Parathyroid adenoma (tissue), 2 donors: ENCODE measurements around the gene RNU2-1.

ENCODE experiments used
- H2AFZ ChIP-seq: fragments of 300-600 bp; sonication (generic); one replicate; pipeline ENCODE4 v1.7.0; 2017; ENCODE audit warnings: antibody characterized with exemption, mild to moderate bottlenecking
- H3K27ac ChIP-seq: fragments of 300-600 bp; sonication (generic); one replicate; pipeline ENCODE4 v1.7.0; 2017
- H3K27me3 ChIP-seq: fragments of 300-600 bp; sonication (generic); one replicate; pipeline ENCODE4 v1.7.0; 2017; ENCODE audit warnings: low read length; ENCODE audit not compliant: control insufficient read depth, insufficient read depth
- H3K36me3 ChIP-seq: fragments of 300-600 bp; sonication (generic); one replicate; pipeline ENCODE4 v1.7.0; 2017; ENCODE audit warnings: low read length; ENCODE audit not compliant: control insufficient read depth, insufficient read depth
- H3K4me1 ChIP-seq: fragments of 300-600 bp; sonication (generic); one replicate; pipeline ENCODE4 v1.7.0; 2017; ENCODE audit warnings: control low read depth
- H3K4me2 ChIP-seq: fragments of 300-600 bp; sonication (generic); one replicate; pipeline ENCODE4 v1.7.0; 2017; ENCODE audit warnings: low read length
- H3K4me3 ChIP-seq: fragments of 300-600 bp; sonication (generic); one replicate; pipeline ENCODE4 v1.7.0; 2017; ENCODE audit warnings: low read depth, low read length
- H3K79me2 ChIP-seq: fragments of 300-600 bp; sonication (generic); one replicate; pipeline ENCODE4 v1.7.0; 2017; ENCODE audit warnings: control low read depth
- H3K9ac ChIP-seq: fragments of 300-600 bp; sonication (generic); one replicate; pipeline ENCODE4 v1.7.0; 2017; ENCODE audit warnings: mild to moderate bottlenecking
- H3K9me3 ChIP-seq: fragments of 300-600 bp; sonication (generic); one replicate; pipeline ENCODE4 v1.7.0; 2017; ENCODE audit warnings: low read length; ENCODE audit not compliant: control insufficient read depth
- CTCF ChIP-seq: fragments of 300-600 bp; sonication (generic); IDR thresholded peaks from one replicate; pipeline ENCODE4 v1.7.0; 2017; ENCODE audit warnings: antibody characterized with exemption, mild to moderate bottlenecking
- donor health status: primary hyperparathyroidism.

The RNU2-1 gene

GRCh38 chr17:43219001-43219400 lies 14.8 kb downstream of the RNU2-1 start:
- Histone ChIP-seq H3K4me2 (no peak overlapping the region), H3K9ac (no peak overlapping the region), H3K4me1 (no peaks in the 10 kb centered on the region), H3K9me3 (no peaks in the 10 kb centered on the region), H3K79me2 (no peaks in the 10 kb centered on the region), H3K36me3 (no peaks in the 10 kb centered on the region), H3K27me3 (no peaks in the 10 kb centered on the region), H3K4me3 (no peak overlapping the region), H3K27ac (no peak overlapping the region), H2AFZ (no peak overlapping the region)
- no peak for TF ChIP-seq CTCF

- no peaks in the 10 kb centered on the region for H3K9me3 ChIP-seq
- H3K9ac ChIP-seq: no peak overlapping the region
- H3K79me2 ChIP-seq: no peaks in the 10 kb centered on the region
- H2AFZ ChIP-seq: no peak overlapping the region
- no peak overlapping the region for H3K27ac ChIP-seq
- no peak overlapping the region for H3K4me3 ChIP-seq
- H3K4me1 ChIP-seq: no peaks in the 10 kb centered on the region
- no peak overlapping the region for H3K4me2 ChIP-seq
- no peaks in the 10 kb centered on the region for H3K27me3 ChIP-seq
- H3K36me3 ChIP-seq: no peaks in the 10 kb centered on the region
- TF ChIP-seq CTCF: no peak
Measured at GRCh38 chr17:43217614-43218087, 16.1 kb downstream of the RNU2-1 start.

- H3K4me2 ChIP-seq: no peak overlapping the region
- TF ChIP-seq CTCF: no peak
- H3K27ac ChIP-seq: no peak overlapping the region
- H3K27me3 ChIP-seq: no peaks in the 10 kb centered on the region
- H3K36me3 ChIP-seq: no peaks in the 10 kb centered on the region
- H2AFZ ChIP-seq: no peak overlapping the region
- no peak overlapping the region for H3K4me3 ChIP-seq
- H3K9me3 ChIP-seq: no peaks in the 10 kb centered on the region
- no peaks in the 10 kb centered on the region for H3K4me1 ChIP-seq
- H3K9ac ChIP-seq: no peak overlapping the region
- no peaks in the 10 kb centered on the region for H3K79me2 ChIP-seq
Measured at GRCh38 chr17:43216762-43217613, 16.8 kb downstream of the RNU2-1 start.

- no peaks in the 10 kb centered on the region for H3K9me3 ChIP-seq
- H3K4me1 ChIP-seq: no peaks in the 10 kb centered on the region
- no peaks in the 10 kb centered on the region for H3K27me3 ChIP-seq
- H3K36me3 ChIP-seq: no peaks in the 10 kb centered on the region
- H2AFZ ChIP-seq: no peak overlapping the region
- no peaks in the 10 kb centered on the region for H3K79me2 ChIP-seq
- H3K27ac ChIP-seq: no peak overlapping the region
- no peak overlapping the region for H3K9ac ChIP-seq
- no peak for TF ChIP-seq CTCF
- H3K4me2 ChIP-seq: no peak overlapping the region
- H3K4me3 ChIP-seq: no peak overlapping the region
Measured at GRCh38 chr17:43216369-43216761, 17.4 kb downstream of the RNU2-1 start.

- no peak for TF ChIP-seq CTCF
- no peaks in the 10 kb centered on the region for H3K9me3 ChIP-seq
- H3K9ac ChIP-seq: no peak overlapping the region
- no peak overlapping the region for H3K4me2 ChIP-seq
- H3K36me3 ChIP-seq: no peaks in the 10 kb centered on the region
- no peaks in the 10 kb centered on the region for H3K27me3 ChIP-seq
- no peak overlapping the region for H2AFZ ChIP-seq
- no peaks in the 10 kb centered on the region for H3K79me2 ChIP-seq
- H3K4me3 ChIP-seq: no peak overlapping the region
- H3K27ac ChIP-seq: no peak overlapping the region
- H3K4me1 ChIP-seq: no peaks in the 10 kb centered on the region
Measured at GRCh38 chr17:43215341-43215740, 18.4 kb downstream of the RNU2-1 start.
